Measurements from ENCODE around the gene SLC24A1.

Gene SLC24A1

GRCh38 chr15:65653801-65654521 is 32.2 kb downstream of the SLC24A1 start:
- no peak for DNase-seq

DNA sequence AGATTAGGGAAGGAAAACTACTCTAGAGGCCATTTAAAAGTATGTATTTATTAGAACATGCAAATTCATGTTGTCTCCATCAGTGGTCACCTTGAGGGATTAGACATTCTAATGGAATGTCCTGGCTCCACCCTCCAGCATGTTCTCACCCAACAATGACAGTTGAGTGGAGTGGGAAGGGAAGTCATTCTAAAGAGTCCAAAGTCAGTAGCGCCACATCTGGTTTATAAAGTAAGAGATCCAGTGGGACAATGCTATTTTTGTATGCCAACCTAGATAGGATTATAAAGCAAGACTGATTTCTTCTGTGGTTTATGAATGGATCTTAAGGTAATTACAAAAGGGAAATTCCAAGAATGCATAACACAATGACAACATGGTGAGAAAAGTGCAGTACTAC is 33.3 kb downstream of the SLC24A1 start:
- no peak for DNase-seq

DNA sequence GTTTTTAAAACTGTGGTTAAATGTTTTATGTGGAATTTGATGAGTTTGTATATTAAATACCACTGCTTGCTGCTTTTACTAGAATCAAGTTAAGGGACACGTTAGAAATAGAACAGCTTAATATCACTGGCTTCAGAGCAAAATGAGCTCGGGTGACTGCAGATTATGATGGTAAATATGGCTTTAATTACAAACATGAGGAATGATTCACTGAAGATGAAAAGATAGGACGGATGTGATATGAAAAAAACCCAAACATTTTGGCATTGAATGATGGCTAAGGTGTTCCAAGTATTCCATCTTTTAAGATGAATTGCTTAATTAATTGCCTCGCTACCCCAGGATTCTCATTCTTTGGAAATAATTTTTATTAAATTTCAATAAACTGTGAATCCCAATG is 33.7 kb downstream of the SLC24A1 start:
- DNase-seq, result no peak

DNA sequence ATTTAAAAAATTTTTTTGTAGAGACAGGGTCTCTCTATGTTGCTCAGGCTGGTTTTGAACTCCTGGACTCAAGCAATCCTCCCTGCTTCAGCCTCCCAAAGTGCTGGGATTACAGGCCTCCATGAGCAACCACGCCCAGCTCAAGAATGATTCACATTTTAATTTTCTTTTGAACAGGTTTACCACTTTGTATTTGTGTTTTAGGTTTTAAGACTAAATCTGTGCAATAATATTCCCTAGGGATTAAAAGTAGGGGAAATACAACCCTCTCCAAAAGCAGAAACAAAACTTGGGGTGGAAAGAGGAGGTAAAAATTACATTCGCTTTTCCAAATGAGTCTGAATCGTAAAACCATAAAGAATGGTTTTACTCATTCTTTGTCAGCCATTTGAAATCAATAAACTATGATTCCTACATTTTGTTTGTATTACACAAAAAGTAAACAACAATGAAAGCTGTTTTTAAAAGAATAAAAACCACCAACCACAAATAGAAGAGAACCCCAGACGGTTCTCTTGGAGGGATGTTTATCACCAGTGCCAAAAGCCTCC is 37.8 kb downstream of the SLC24A1 start:
- no peak for DNase-seq

GRCh38 chr15:65660927-65661326 is 39.2 kb downstream of the SLC24A1 start:
- DNase-seq, result no peak

DNA sequence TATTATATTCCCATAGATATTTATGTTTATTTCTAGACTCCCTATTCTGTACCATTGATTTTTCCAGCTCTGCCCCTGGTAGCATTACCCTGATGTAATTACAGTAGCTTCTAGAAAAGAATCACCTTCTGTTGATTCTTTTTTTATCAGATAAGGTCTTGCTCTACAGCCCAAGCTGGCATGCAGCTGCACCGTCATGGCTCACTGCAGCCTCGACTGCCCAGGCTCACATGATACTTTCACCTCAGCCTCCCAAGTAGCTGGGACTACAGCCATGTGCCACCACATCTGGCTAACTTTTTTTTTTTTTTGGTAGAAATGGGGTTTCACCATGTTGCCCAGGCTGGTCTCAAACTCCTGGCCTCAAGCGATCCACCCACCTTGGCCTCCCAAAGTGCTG is 41.8 kb downstream of the SLC24A1 start:
- no peak for DNase-seq

GRCh38 chr15:65666257-65666656 is 44.5 kb downstream of the SLC24A1 start:
- no peak for DNase-seq

DNA sequence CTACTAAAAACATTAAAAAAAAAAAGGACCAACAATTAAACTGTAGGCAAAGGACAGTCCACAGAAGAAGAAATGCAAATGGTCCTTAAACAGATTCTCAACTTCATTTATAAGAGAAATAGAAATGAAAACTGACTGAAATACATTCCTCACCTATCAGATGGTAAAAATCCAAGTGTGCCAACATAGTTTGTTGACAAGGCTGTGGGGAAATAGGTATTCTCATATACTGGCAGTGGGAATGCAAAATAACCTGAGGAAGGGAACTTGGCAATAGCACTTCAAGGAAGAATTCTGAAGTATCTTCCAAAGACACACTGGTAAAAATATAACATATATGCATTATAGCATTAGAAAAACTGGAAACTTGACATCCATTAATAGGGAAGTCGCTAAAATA is 53.8 kb downstream of the SLC24A1 start:
- no peak for DNase-seq

DNA sequence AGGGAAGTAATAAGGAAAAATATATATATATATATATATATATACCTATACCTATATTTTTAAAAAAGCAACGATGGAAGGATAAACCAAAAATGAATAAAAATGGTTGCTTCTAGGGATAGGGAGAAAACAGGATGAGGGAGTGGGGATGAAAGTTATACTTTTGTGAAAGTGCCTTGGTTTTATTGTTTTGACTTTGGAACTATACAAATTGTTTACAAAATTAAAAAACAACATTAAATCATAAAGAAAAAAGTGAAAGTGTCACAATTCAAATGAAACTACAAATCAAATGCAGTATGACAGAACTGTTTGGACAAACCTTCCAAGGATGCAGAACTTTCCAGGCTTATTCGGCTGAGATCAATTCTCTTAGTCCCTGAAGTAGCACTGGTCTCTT is 54.4 kb downstream of the SLC24A1 start:
- DNase-seq, result no peak

- DNase-seq, result no peak
Observed at GRCh38 chr15:65680544-65680943, 58.8 kb downstream of the SLC24A1 start.

GRCh38 chr15:65682404-65682911 is 60.7 kb downstream of the SLC24A1 start:
- DNase-seq, result no peak

GRCh38 chr15:65688462-65688861 is 66.7 kb downstream of the SLC24A1 start:
- no peak for DNase-seq

DNA sequence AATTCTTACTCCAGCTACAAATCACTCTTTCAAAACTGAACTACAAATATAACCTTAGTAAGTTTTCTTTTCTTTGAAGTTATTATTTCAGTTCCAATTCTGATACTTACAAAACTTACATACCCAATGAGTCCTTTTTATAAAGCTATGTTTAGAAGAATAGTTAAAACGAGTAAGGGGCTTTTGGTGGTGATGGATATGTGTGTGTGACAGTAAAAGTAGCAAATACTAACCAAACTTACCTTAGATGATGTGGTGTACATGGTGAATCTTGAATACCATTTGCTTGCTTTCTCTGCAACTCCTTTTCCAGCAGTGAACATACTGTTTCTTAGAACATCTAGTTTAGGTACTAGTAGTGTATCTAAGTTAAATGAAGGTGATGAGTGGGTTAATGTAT is 68.4 kb downstream of the SLC24A1 start:
- no peak for DNase-seq

DNA sequence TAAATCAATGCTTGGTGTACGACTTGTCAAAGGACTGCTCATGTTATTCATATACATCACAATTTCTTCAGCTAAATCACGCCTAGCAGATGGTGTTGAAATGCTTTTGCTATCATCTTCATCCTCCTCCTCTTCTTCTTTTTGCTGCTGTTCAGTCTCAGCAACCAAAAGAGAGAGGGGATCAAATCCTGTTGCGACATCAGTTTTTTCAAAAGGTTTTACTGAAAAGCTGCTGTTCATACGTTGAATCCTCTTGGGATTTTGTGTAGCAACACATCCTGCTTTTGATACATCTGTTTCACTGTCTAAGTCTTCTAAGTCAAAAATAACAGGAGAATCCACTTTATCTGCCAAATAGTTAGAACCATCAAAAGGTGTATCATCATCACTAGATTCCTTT is 69.0 kb downstream of the SLC24A1 start:
- no peak for DNase-seq

DNA sequence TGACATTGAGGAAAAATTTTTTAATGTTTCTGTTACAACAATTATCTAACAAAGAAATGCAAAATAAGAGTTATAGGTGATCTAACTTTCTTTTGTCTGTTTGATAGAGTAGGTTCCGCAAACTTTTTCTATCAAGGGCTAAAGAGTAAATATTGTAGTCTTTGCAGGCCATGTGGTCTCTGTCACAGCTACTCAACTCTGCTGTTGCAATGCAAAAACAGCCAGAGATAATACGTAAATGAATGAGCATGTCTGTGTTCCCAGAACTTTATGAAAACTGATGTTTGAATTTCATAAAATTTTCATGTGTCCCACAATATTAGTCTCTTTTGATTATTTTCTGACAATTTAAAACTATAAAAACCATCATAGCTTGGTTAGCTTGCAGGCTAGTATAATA is 73.3 kb downstream of the SLC24A1 start:
- DNase-seq, result no peak
